RWPE2 (cell line): ENCODE results near the gene HIRA.

Source experiments
- ATAC-seq: fragments of 200-7000 bp; cut with Tn5 transposase; 3 replicates; pipeline ENCODE4 v1.9.1; 2021; ENCODE audit warnings: low read depth
- DNase-seq: peaks from one replicate; pipeline ENCODE4 v3.0.0-alpha.2; 2020; ENCODE audit warnings: low spot score
- H3K27ac ChIP-seq: fragments of 450-650 bp; 2 replicates; pipeline ENCODE4 v1.5.1; 2017; ENCODE audit warnings: mild to moderate bottlenecking; ENCODE audit not compliant: poor library complexity, severe bottlenecking
- H3K27me3 ChIP-seq: fragments of 250-450 bp; sonication (Bioruptor Pico); 2 replicates; pipeline ENCODE4 v1.5.1; 2021; ENCODE audit warnings: mild to moderate bottlenecking, moderate library complexity; ENCODE audit not compliant: insufficient read depth, poor library complexity, severe bottlenecking
- H3K36me3 ChIP-seq: fragments of 250-450 bp; sonication (Bioruptor Pico); 2 replicates; pipeline ENCODE4 v1.5.1; 2020; ENCODE audit warnings: low read depth, mild to moderate bottlenecking, moderate library complexity
- H3K4me1 ChIP-seq: fragments of 250-450 bp; sonication (Bioruptor Pico); 2 replicates; pipeline ENCODE4 v1.5.1; 2021; ENCODE audit warnings: mild to moderate bottlenecking, moderate library complexity; ENCODE audit not compliant: insufficient read depth, poor library complexity, severe bottlenecking
- H3K4me3 ChIP-seq: fragments of 250-450 bp; sonication (Bioruptor Pico); 2 replicates; pipeline ENCODE4 v1.5.1; 2021; ENCODE audit warnings: mild to moderate bottlenecking, moderate library complexity; ENCODE audit not compliant: severe bottlenecking
- H3K9me3 ChIP-seq: fragments of 250-450 bp; sonication (Bioruptor Pico); 2 replicates; pipeline ENCODE4 v1.5.1; 2021; ENCODE audit warnings: mild to moderate bottlenecking, moderate library complexity; ENCODE audit not compliant: severe bottlenecking
- CTCF ChIP-seq: fragments of 450-650 bp; IDR thresholded peaks from one replicate; pipeline ENCODE4 v1.5.1; 2017; ENCODE audit warnings: mild to moderate bottlenecking, moderate library complexity; ENCODE audit not compliant: poor library complexity, severe bottlenecking

Gene HIRA

GRCh38 chr22:19346677-19347265 lies 84.8 kb downstream of the HIRA start:
- TF ChIP-seq CTCF = no peak
- peaks cover 74% of the 10 kb centered on the region for H3K36me3 ChIP-seq
- ATAC-seq = no peak
- no peak overlapping the region for H3K27ac ChIP-seq
- H3K4me1 ChIP-seq = no peaks in the 10 kb centered on the region
- no peaks in the 10 kb centered on the region for H3K27me3 ChIP-seq
- H3K9me3 ChIP-seq = peaks cover 4% of the 10 kb centered on the region
- H3K4me3 ChIP-seq = no peak overlapping the region
- DNase-seq = no peak

DNA sequence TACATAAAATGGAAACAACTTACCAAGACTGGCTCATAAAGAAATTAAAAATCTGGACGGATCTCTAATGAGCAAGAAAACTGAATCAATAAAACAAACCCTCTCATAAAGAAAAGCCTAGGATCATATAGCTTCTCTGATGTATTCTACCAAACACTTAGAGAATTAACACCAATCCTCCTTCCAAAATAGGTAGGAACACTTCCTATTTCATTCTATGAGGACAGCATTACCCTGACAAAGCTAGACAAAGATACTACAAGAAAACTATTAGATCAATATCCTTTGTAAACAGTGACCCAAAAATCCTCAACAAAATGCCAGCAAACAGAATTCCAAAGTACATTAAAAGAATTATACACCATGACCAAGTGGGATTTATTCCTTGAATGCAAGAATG lies 87.1 kb downstream of the HIRA start:
- H3K36me3 ChIP-seq = peaks cover 77% of the 10 kb centered on the region
- no peak overlapping the region for H3K27ac ChIP-seq
- ATAC-seq = no peak
- peaks cover 4% of the 10 kb centered on the region for H3K9me3 ChIP-seq
- H3K27me3 ChIP-seq = no peaks in the 10 kb centered on the region
- no peak for DNase-seq
- H3K4me3 ChIP-seq = no peak overlapping the region
- TF ChIP-seq CTCF = no peak
- no peaks in the 10 kb centered on the region for H3K4me1 ChIP-seq

GRCh38 chr22:19343470-19343869 lies 88.1 kb downstream of the HIRA start:
- no peaks in the 10 kb centered on the region for H3K4me1 ChIP-seq
- ATAC-seq (no peak), DNase-seq (no peak)
- peaks cover 77% of the 10 kb centered on the region for H3K36me3 ChIP-seq
- no peaks in the 10 kb centered on the region for H3K27me3 ChIP-seq
- peaks cover 4% of the 10 kb centered on the region for H3K9me3 ChIP-seq
- no peak overlapping the region for H3K27ac ChIP-seq
- no peak for TF ChIP-seq CTCF
- no peak overlapping the region for H3K4me3 ChIP-seq

- Histone ChIP-seq H3K4me1 (no peaks in the 10 kb centered on the region), H3K27ac (no peak overlapping the region), H3K27me3 (no peaks in the 10 kb centered on the region), H3K36me3 (peaks cover 81% of the 10 kb centered on the region), H3K9me3 (peaks cover 15% of the 10 kb centered on the region), H3K4me3 (no peak overlapping the region)
- DNase-seq = no peak
- TF ChIP-seq CTCF = no peak
- no peak for ATAC-seq
These were observed 90.0 kb downstream of the HIRA start for GRCh38 chr22:19341500-19341899.

DNA sequence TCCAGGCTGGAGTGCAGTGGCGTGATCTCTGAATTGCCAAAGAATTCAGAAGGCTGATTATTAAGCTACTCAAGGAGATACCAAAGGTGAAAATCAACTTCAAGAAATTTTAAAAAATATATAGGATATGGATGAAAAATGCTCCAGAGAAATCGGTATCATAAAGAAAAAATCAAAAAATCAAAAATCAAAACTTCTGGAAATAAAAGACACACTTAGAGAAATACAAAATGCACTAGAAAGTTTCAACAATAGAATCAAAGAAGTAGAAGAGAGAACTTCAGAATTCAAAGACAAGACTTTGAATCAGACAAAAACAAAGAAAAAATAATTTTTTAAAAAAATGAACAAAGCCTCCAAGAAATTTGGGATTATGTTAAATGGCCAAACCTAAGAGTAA lies 94.4 kb downstream of the HIRA start:
- peaks cover 19% of the 10 kb centered on the region for H3K9me3 ChIP-seq
- no peak for TF ChIP-seq CTCF

More for the DNA sequence above, 94.4 kb downstream of the HIRA start:
- no peak overlapping the region for H3K27ac ChIP-seq
- H3K4me1 ChIP-seq = no peaks in the 10 kb centered on the region
- no peaks in the 10 kb centered on the region for H3K27me3 ChIP-seq
- H3K4me3 ChIP-seq = no peak overlapping the region
- DNase-seq (no peak), ATAC-seq (no peak)
- H3K36me3 ChIP-seq = peaks cover 86% of the 10 kb centered on the region
